Activated T-helper 9 cell treated with anti-CD3 and anti-CD28 coated beads, Interleukin-2, amount 50 U/mL, for 16 hours (primary cell): ENCODE measurements around the gene SDR42E1.

Experiments used
- DNase-seq: peaks from one replicate; pipeline ENCODE4 v3.0.0-alpha.2; 2020; ENCODE audit warnings: low read depth

SDR42E1 gene

GRCh38 chr16:82011199-82011641, at the start of gene SDR42E1:
SDR42E1 (minus strand) TSS chr16:82011470; CDS start chr16:82000858, 10,612 bp downstream.
- DNase-seq = peak; percentile 46

- DNase-seq = no peak
Observed at GRCh38 chr16:82059983-82060421, 48.7 kb upstream of the SDR42E1 start.

GRCh38 chr16:82059161-82059982, 48.1 kb upstream of the SDR42E1 start:
- no peak for DNase-seq

- no peak for DNase-seq
Observed at GRCh38 chr16:82056550-82056896, 45.3 kb upstream of the SDR42E1 start.

GRCh38 chr16:82055728-82056549, 44.7 kb upstream of the SDR42E1 start:
- DNase-seq = no peak

GRCh38 chr16:82055117-82055516, 43.8 kb upstream of the SDR42E1 start:
- no peak for DNase-seq

GRCh38 chr16:82051656-82052055, 40.4 kb upstream of the SDR42E1 start:
- no peak for DNase-seq

GRCh38 chr16:82050909-82051357, 39.7 kb upstream of the SDR42E1 start:
- no peak for DNase-seq

GRCh38 chr16:82050506-82050905, 39.2 kb upstream of the SDR42E1 start:
- DNase-seq = no peak

GRCh38 chr16:82049484-82049883, 38.2 kb upstream of the SDR42E1 start:
- DNase-seq = no peak

GRCh38 chr16:82047787-82048186, 36.5 kb upstream of the SDR42E1 start:
- DNase-seq = no peak

GRCh38 chr16:82047374-82047773, 36.1 kb upstream of the SDR42E1 start:
- no peak for DNase-seq

- no peak for DNase-seq
Observed at GRCh38 chr16:82046941-82047340, 35.7 kb upstream of the SDR42E1 start.

- DNase-seq = no peak
Observed at GRCh38 chr16:82046541-82046940, 35.3 kb upstream of the SDR42E1 start.

GRCh38 chr16:82045465-82045864, 34.2 kb upstream of the SDR42E1 start:
- no peak for DNase-seq

- DNase-seq = no peak
Observed at GRCh38 chr16:82044585-82044911, 33.3 kb upstream of the SDR42E1 start.

GRCh38 chr16:82043680-82044584, 32.7 kb upstream of the SDR42E1 start:
- DNase-seq = no peak

GRCh38 chr16:82042846-82043245, 31.6 kb upstream of the SDR42E1 start:
- DNase-seq = no peak

- DNase-seq = no peak
Observed at GRCh38 chr16:82042144-82042543, 30.9 kb upstream of the SDR42E1 start.

- DNase-seq = no peak
Observed at GRCh38 chr16:82041542-82041941, 30.3 kb upstream of the SDR42E1 start.

GRCh38 chr16:82040296-82040695, 29.0 kb upstream of the SDR42E1 start:
- no peak for DNase-seq

- no peak for DNase-seq
Observed at GRCh38 chr16:82037666-82038065, 26.4 kb upstream of the SDR42E1 start.
